HepG2 (cell line): ENCODE measurements around the gene OPRL1. TPM values are rescaled to one million over a fixed set of nuclear protein-coding genes. Genes with fewer than 3 reads are reported as not detected.

Source experiments
- GLI4 ChIP-seq: sonication (generic); formaldehyde crosslinking; IDR thresholded peaks from 2 replicates; pipeline ENCODE4 v1.5.1; 2020; ENCODE audit warnings: missing genetic modification reagents, mild to moderate bottlenecking, moderate library complexity, borderline replicate concordance
- IRF9 ChIP-seq: sonication (generic); formaldehyde crosslinking; IDR thresholded peaks from 2 replicates; pipeline ENCODE4 v1.8.0; 2022; ENCODE audit warnings: missing genetic modification reagents, mild to moderate bottlenecking, borderline replicate concordance
- NKX3-1 ChIP-seq: sonication (generic); formaldehyde crosslinking; IDR thresholded peaks from 2 replicates; pipeline ENCODE4 v1.5.0; 2020; ENCODE audit warnings: missing genetic modification reagents
- TRIM24 ChIP-seq: sonication (generic); formaldehyde crosslinking; IDR thresholded peaks from 2 replicates; pipeline ENCODE4 v1.8.0; 2022; ENCODE audit warnings: mild to moderate bottlenecking, missing genetic modification reagents
- ZNF138 ChIP-seq: sonication (generic); formaldehyde crosslinking; IDR thresholded peaks from 2 replicates; pipeline ENCODE4 v1.5.0; 2020; ENCODE audit warnings: mild to moderate bottlenecking, low read depth, missing genetic modification reagents
- ZNF713 ChIP-seq: sonication (generic); formaldehyde crosslinking; IDR thresholded peaks from 2 replicates; pipeline ENCODE4 v1.4.0; 2020; ENCODE audit warnings: mild to moderate bottlenecking, missing genetic modification reagents
- ZNF761 ChIP-seq: sonication (generic); formaldehyde crosslinking; conservative IDR thresholded peaks from 2 replicates; pipeline ENCODE4 v1.4.0; 2020; ENCODE audit warnings: mild to moderate bottlenecking, missing genetic modification reagents
- ZNF792 ChIP-seq: IDR thresholded peaks from 2 replicates; pipeline ENCODE4 v1.6.1; 2016
- ZZZ3 ChIP-seq: sonication (generic); formaldehyde crosslinking; IDR thresholded peaks from 2 replicates; pipeline ENCODE4 v1.4.0; 2020; ENCODE audit warnings: missing genetic modification reagents, mild to moderate bottlenecking, borderline replicate concordance
- polyA plus RNA-seq, 8 experiments: library from polyadenylated mRNA; depleted of rRNA in 3 of 8; stranded (reverse) in 7 of 8; unstranded in 1 of 8; fragments of >200 nt; fragmentation: Illumina TruSeq in 4 of 8; extraction: Trizol in 4 of 8; gene quantifications; 2 replicates each; pipeline versions ENCODE4 v1.2.1 to v1.2.3, GENCODE V29; 2011 to 2016; ENCODE audit warnings: low read depth in 4 of 8, missing spikeins in 1 of 8, mixed read lengths in 1 of 8; ENCODE audit not compliant: insufficient read depth in 1 of 8
- total RNA-seq, 5 experiments: library from RNA; depleted of rRNA; stranded (reverse); fragments of >200 nt; fragmentation: Illumina TruSeq; extraction: Trizol; gene quantifications; 2 replicates each; pipeline ENCODE4 v1.2.3, GENCODE V29; 2016; ENCODE audit warnings: low read depth in 1 of 5
- TF ChIP-seq, protein P1 (sequence below): IDR thresholded peaks from 2 replicates; pipeline ENCODE4 v1.6.1; 2016; ENCODE audit warnings: low read depth
- TF ChIP-seq, protein P2 (sequence below): sonication (generic); formaldehyde crosslinking; IDR thresholded peaks from 2 replicates; pipeline ENCODE4 v1.4.0; 2020; ENCODE audit warnings: missing genetic modification reagents, borderline replicate concordance
- TF ChIP-seq, protein P3 (sequence below): sonication (generic); formaldehyde crosslinking; IDR thresholded peaks from 2 replicates; pipeline ENCODE4 v1.5.0; 2020; ENCODE audit warnings: mild to moderate bottlenecking, missing genetic modification reagents
- TF ChIP-seq, protein P4 (sequence below): sonication (generic); formaldehyde crosslinking; IDR thresholded peaks from 2 replicates; pipeline ENCODE4 v1.4.0; 2020; ENCODE audit warnings: missing genetic modification reagents

The OPRL1 gene
- total and polyA plus RNA-seq, 2 of the 13 experiments (the other 11 are each of a cell fraction or from before 2014, with no cell fraction given), result 0.35 to 0.71 TPM

DNA sequence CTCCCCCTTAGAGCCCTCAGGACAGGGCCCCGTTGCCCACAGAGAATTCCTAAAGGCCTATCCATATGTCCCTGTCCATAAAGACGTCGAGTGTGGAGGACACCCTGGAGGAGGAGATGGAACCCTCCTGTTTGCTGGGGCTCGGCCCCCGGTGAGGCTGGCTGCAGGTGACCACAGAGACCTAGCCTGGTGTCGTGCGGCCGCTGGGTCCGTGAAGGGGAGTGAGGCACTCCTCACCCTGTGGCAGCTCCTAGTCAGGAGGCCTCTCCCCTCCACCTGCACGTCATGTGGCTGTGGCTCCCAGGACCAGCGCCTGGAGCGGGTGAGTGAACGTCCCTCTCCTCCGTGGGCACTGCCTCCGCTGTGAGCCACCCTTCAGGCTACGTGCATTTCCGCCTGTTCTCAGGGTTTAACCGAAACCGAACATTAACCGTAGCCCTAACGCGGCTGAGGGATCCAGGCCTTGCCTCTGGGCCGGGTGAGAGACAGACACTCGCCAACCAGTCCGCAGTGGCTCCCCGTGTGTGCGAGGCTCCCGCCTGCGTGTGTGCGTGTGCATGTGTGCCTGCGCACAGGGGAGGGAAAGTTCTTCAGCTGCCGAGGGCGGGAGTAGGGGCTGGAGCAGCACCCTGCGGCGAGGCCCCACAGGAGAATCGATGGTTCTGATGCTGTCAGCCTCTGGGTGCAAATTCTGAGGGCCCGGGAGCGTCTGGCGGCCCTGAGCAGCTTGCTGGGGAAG, 22.8 kb upstream of the OPRL1 start (continued):
- TF ChIP-seq, protein P1, sequence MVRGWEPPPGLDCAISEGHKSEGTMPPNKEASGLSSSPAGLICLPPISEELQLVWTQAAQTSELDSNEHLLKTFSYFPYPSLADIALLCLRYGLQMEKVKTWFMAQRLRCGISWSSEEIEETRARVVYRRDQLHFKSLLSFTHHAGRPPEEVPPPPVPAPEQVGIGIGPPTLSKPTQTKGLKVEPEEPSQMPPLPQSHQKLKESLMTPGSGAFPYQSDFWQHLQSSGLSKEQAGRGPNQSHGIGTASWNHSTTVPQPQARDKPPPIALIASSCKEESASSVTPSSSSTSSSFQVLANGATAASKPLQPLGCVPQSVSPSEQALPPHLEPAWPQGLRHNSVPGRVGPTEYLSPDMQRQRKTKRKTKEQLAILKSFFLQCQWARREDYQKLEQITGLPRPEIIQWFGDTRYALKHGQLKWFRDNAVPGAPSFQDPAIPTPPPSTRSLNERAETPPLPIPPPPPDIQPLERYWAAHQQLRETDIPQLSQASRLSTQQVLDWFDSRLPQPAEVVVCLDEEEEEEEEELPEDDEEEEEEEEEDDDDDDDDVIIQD (CRISPR knock-in tag), result no peak
- TF ChIP-seq ZNF761 (0 out of 2 replicates have a peak, but pooled peaks have one; percentile 93), ZNF792 (CRISPR knock-in tag) (peak; percentile 14), IRF9 (CRISPR knock-in tag) (peak; percentile 53; the same call in 1 of the 2 replicates), NKX3-1 (CRISPR knock-in tag) (peak; percentile 22; the same call in 1 of the 2 replicates), ZZZ3 (CRISPR knock-in tag) (0 out of 2 replicates have a peak, but pooled peaks have one; percentile 52), GLI4 (peak; percentile 42), ZNF138 (CRISPR knock-in tag) (peak; percentile 67; the same call in 1 of the 2 replicates), ZNF713 (CRISPR knock-in tag) (no peak), TRIM24 (CRISPR knock-in tag) (no peak)
- TF ChIP-seq, protein P2, sequence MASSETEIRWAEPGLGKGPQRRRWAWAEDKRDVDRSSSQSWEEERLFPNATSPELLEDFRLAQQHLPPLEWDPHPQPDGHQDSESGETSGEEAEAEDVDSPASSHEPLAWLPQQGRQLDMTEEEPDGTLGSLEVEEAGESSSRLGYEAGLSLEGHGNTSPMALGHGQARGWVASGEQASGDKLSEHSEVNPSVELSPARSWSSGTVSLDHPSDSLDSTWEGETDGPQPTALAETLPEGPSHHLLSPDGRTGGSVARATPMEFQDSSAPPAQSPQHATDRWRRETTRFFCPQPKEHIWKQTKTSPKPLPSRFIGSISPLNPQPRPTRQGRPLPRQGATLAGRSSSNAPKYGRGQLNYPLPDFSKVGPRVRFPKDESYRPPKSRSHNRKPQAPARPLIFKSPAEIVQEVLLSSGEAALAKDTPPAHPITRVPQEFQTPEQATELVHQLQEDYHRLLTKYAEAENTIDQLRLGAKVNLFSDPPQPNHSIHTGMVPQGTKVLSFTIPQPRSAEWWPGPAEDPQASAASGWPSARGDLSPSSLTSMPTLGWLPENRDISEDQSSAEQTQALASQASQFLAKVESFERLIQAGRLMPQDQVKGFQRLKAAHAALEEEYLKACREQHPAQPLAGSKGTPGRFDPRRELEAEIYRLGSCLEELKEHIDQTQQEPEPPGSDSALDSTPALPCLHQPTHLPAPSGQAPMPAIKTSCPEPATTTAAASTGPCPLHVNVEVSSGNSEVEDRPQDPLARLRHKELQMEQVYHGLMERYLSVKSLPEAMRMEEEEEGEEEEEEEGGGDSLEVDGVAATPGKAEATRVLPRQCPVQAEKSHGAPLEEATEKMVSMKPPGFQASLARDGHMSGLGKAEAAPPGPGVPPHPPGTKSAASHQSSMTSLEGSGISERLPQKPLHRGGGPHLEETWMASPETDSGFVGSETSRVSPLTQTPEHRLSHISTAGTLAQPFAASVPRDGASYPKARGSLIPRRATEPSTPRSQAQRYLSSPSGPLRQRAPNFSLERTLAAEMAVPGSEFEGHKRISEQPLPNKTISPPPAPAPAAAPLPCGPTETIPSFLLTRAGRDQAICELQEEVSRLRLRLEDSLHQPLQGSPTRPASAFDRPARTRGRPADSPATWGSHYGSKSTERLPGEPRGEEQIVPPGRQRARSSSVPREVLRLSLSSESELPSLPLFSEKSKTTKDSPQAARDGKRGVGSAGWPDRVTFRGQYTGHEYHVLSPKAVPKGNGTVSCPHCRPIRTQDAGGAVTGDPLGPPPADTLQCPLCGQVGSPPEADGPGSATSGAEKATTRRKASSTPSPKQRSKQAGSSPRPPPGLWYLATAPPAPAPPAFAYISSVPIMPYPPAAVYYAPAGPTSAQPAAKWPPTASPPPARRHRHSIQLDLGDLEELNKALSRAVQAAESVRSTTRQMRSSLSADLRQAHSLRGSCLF (CRISPR knock-in tag), result no peak
- TF ChIP-seq, protein P3, sequence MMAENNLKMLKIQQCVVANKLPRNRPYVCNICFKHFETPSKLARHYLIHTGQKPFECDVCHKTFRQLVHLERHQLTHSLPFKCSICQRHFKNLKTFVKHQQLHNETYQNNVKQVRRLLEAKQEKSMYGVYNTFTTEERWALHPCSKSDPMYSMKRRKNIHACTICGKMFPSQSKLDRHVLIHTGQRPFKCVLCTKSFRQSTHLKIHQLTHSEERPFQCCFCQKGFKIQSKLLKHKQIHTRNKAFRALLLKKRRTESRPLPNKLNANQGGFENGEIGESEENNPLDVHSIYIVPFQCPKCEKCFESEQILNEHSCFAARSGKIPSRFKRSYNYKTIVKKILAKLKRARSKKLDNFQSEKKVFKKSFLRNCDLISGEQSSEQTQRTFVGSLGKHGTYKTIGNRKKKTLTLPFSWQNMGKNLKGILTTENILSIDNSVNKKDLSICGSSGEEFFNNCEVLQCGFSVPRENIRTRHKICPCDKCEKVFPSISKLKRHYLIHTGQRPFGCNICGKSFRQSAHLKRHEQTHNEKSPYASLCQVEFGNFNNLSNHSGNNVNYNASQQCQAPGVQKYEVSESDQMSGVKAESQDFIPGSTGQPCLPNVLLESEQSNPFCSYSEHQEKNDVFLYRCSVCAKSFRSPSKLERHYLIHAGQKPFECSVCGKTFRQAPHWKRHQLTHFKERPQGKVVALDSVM (CRISPR knock-in tag), result peak; percentile 74; the same call in 1 of the 2 replicates
- TF ChIP-seq, protein P4, sequence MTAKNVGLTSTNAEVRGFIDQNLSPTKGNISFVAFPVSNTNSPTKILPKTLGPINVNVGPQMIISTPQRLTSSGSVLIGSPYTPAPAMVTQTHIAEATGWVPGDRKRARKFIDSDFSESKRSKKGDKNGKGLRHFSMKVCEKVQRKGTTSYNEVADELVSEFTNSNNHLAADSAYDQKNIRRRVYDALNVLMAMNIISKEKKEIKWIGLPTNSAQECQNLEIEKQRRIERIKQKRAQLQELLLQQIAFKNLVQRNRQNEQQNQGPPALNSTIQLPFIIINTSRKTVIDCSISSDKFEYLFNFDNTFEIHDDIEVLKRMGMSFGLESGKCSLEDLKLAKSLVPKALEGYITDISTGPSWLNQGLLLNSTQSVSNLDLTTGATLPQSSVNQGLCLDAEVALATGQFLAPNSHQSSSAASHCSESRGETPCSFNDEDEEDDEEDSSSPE (CRISPR knock-in tag), result peak; percentile 58
